Liver (tissue), 9 donors: ENCODE measurements around the gene ZNF70. TPM values are rescaled to one million over a fixed set of nuclear protein-coding genes. Genes with fewer than 3 reads are reported as not detected.

ENCODE experiments used
- DNase-seq: peaks from one replicate; pipeline ENCODE4 v3.0.0-alpha.2; 2017; ENCODE audit warnings: low spot score
- H3K27ac ChIP-seq, 2 donors: one replicate each; pipeline ENCODE4 v1.7.0; 2013; ENCODE audit warnings: inconsistent platforms in 2 of 2, low read length in 2 of 2, control low read depth in 1 of 2, low read depth in 1 of 2, mild to moderate bottlenecking in 1 of 2
- H3K27me3 ChIP-seq, 4 donors: one replicate each; pipeline versions ENCODE4 v1.6.1 to v1.7.0; 2013; ENCODE audit warnings: low read length in 3 of 4, inconsistent platforms in 1 of 4, mild to moderate bottlenecking in 1 of 4, moderate library complexity in 1 of 4; ENCODE audit not compliant: control insufficient read depth in 4 of 4, insufficient read depth in 4 of 4
- H3K36me3 ChIP-seq, 4 donors: one replicate each; pipeline versions ENCODE4 v1.6.1 to v1.7.0; 2013; ENCODE audit warnings: low read length in 3 of 4, mild to moderate bottlenecking in 3 of 4, low read depth in 1 of 4, moderate library complexity in 1 of 4; ENCODE audit not compliant: control insufficient read depth in 4 of 4, insufficient read depth in 3 of 4
- H3K4me1 ChIP-seq, 4 donors: one replicate each; pipeline versions ENCODE4 v1.6.1 to v1.7.0; 2013; ENCODE audit warnings: low read length in 3 of 4, mild to moderate bottlenecking in 3 of 4, moderate library complexity in 1 of 4; ENCODE audit not compliant: control insufficient read depth in 4 of 4, insufficient read depth in 4 of 4
- H3K4me3 ChIP-seq, 3 donors: one replicate each; pipeline versions ENCODE4 v1.6.1 to v1.7.0; 2013; ENCODE audit warnings: low read length in 3 of 3, control low read depth in 1 of 3, low read depth in 1 of 3, mild to moderate bottlenecking in 1 of 3
- H3K9ac ChIP-seq, 2 donors: one replicate each; pipeline ENCODE4 v1.7.0; 2013; ENCODE audit warnings: low read length in 2 of 2, mild to moderate bottlenecking in 2 of 2, moderate library complexity in 2 of 2, control low read depth in 1 of 2, low read depth in 1 of 2
- H3K9me3 ChIP-seq, 4 donors: one replicate each; pipeline versions ENCODE4 v1.6.1 to v1.7.0; 2013; ENCODE audit warnings: low read length in 3 of 4; ENCODE audit not compliant: control insufficient read depth in 4 of 4
- CTCF ChIP-seq: fragments of 150-350 bp; IDR thresholded peaks from 2 replicates; pipeline ENCODE4 v1.5.1; 2017; ENCODE audit warnings: improper control_type of control experiment, low read depth, low read length; ENCODE audit not compliant: missing input control
- EGR1 ChIP-seq, 2 donors: IDR thresholded peaks; 2 replicates each; pipeline ENCODE4 v1.6.1; 2016 to 2018; ENCODE audit warnings: antibody characterized with exemption in 2 of 2, low read depth in 2 of 2
- GABPA ChIP-seq, 2 donors: IDR thresholded peaks in 1 of 2; conservative IDR thresholded peaks in 1 of 2; 2 replicates each; pipeline ENCODE4 v1.6.1; 2016; ENCODE audit warnings: antibody characterized with exemption in 2 of 2, mild to moderate bottlenecking in 1 of 2, moderate library complexity in 1 of 2
- HNF4A ChIP-seq, 2 donors: conservative IDR thresholded peaks; 2 replicates each; pipeline ENCODE4 v1.6.1; 2016; ENCODE audit warnings: antibody characterized with exemption in 2 of 2, mild to moderate bottlenecking in 2 of 2
- REST ChIP-seq: IDR thresholded peaks from 2 replicates; pipeline ENCODE4 v1.6.1; 2016; ENCODE audit warnings: antibody characterized with exemption, mild to moderate bottlenecking
- RXRA ChIP-seq, 2 donors: IDR thresholded peaks; 2 replicates each; pipeline ENCODE4 v1.6.1; 2017 to 2018; ENCODE audit warnings: antibody characterized with exemption in 2 of 2, mild to moderate bottlenecking in 1 of 2
- TAF1 ChIP-seq: conservative IDR thresholded peaks from 2 replicates; pipeline ENCODE4 v1.6.1; 2016; ENCODE audit warnings: antibody characterized with exemption, mild to moderate bottlenecking
- ZBTB33 ChIP-seq: IDR thresholded peaks from 2 replicates; pipeline ENCODE4 v1.6.1; 2016; ENCODE audit warnings: antibody characterized with exemption
- WGBS: extraction: QIAGEN DNeasy Blood & Tissue Kit; methylation state at CpG from one replicate; pipeline ENCODE4 v1.1.7; 2013; 5-methylcytosine and 5-hydroxymethylcytosine counted together
- polyA plus RNA-seq, 2 donors: library from polyadenylated mRNA; stranded (reverse) in 1 of 2; unstranded in 1 of 2; fragments of 200-250 nt in 1 of 2; fragments of >200 nt in 1 of 2; fragmentation: Nextera tagmentation in 1 of 2; extraction: Ambion mirVana in 1 of 2; gene quantifications; one replicate each; pipeline versions ENCODE4 v1.2.1 to v1.2.3, GENCODE V29; 2013 to 2015
- total RNA-seq, 2 donors: library from RNA; depleted of rRNA; stranded (reverse); fragments of >200 nt; gene quantifications; one replicate each; pipeline ENCODE4 v1.2.3, GENCODE V29; 2014
- donor health status: healthy.
- donor health status: healthy.
- donor health status: healthy.
- donor health status: healthy.
- donor health status: healthy.

Gene ZNF70
- total and polyA plus RNA-seq, 4 donors: 0.14 to 1.9 (median 0.68) TPM

GRCh38 chr22:23691748-23692423 lies 59.0 kb downstream of the ZNF70 start (continued):
- TF ChIP-seq CTCF: no peak

GRCh38 chr22:23690713-23691112 lies 60.2 kb downstream of the ZNF70 start, which contains the start of gene RGL4:
TSS of gene RGL4 (plus strand) at chr22:23691013. CDS start at chr22:23692031, 1,018 bp downstream.
- H3K27me3 ChIP-seq: no peaks in the 10 kb centered on the region
- 98% methylated on average over 5 of the region's 5 CpGs for WGBS
- no peak within 1 kb of the TSS for H3K27ac ChIP-seq
- H3K36me3 ChIP-seq: peaks cover 2 to 24% (median 7%) of the 10 kb centered on the region in 4 donors
- no peaks in the 10 kb centered on the region for H3K9me3 ChIP-seq
- DNase-seq: no peak
- no peak within 1 kb of the TSS for H3K9ac ChIP-seq
- no peak within 1 kb of the TSS for H3K4me3 ChIP-seq
- TF ChIP-seq RXRA (IDR thresholded peaks at IDR 0.05) (no peak), TAF1 (no peak), GABPA (IDR thresholded peaks at IDR 0.05 in 1 of 2, conservative IDR thresholded peaks at IDR 0.05 in 1 of 2) (no peak), ZBTB33 (no peak), CTCF (no peak), REST (no peak), HNF4A (conservative IDR thresholded peaks at IDR 0.05) (no peak), EGR1 (IDR thresholded peaks at IDR 0.05; ENCODE audit: low read depth in 2 of 2) (no peak)
- H3K4me1 ChIP-seq: no peaks in the 10 kb centered on the region
